ENCODE measurements around the gene INSIG1. TPM values are rescaled to one million over a fixed set of nuclear protein-coding genes. Genes with fewer than 3 reads are reported as not detected.
A peak's percentile ranks its signal among the peaks of the same experiment; 100 is the strongest.

The INSIG1 gene
- total and polyA plus RNA-seq, 8 donors: 13.5 to 170 (median 21.4) TPM

DNA sequence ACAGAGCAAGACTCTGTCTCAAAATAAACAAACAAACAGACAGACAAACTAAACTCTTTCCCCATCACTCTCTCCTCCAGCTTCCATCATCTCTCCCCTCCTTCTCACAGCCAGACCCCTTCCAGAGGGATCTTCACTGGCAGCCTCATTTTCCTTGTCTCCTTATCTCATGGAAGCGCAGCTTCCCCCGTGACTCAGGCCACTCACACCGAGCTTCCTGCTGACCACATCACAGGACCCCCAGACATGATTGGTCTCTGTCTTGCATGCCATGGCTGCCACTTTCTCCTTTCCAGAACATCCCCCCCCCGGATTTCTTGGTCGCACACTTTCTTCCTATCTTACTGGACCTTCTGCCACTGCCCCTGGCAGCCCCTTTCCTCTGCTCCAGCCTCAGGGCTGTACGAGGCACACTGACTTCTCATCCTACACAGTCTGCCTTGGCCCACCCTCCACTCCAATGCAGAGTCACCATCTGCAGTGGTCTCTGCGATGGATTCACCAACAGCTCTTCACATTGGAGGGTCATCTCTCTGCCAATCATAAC, 4.9 kb upstream of the INSIG1 start:
- Histone ChIP-seq H3K36me3 (no peaks in the 10 kb centered on the region), H3K27me3 (no peaks in the 10 kb centered on the region), H3K4me3 (no peak overlapping the region), H3K4me1 (peaks cover 0 to 22% of the 10 kb centered on the region in 2 donors), H3K9me3 (no peaks in the 10 kb centered on the region), H3K27ac (no peak overlapping the region)
- TF ChIP-seq, protein P1, sequence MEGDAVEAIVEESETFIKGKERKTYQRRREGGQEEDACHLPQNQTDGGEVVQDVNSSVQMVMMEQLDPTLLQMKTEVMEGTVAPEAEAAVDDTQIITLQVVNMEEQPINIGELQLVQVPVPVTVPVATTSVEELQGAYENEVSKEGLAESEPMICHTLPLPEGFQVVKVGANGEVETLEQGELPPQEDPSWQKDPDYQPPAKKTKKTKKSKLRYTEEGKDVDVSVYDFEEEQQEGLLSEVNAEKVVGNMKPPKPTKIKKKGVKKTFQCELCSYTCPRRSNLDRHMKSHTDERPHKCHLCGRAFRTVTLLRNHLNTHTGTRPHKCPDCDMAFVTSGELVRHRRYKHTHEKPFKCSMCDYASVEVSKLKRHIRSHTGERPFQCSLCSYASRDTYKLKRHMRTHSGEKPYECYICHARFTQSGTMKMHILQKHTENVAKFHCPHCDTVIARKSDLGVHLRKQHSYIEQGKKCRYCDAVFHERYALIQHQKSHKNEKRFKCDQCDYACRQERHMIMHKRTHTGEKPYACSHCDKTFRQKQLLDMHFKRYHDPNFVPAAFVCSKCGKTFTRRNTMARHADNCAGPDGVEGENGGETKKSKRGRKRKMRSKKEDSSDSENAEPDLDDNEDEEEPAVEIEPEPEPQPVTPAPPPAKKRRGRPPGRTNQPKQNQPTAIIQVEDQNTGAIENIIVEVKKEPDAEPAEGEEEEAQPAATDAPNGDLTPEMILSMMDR (IDR thresholded peaks at IDR 0.05): no peak
- DNase-seq (no peak), ATAC-seq (no peak)
- intact Hi-C loops (cut with DNase I): no loop called here

GRCh38 chr7:155293721-155294510, 3.8 kb upstream of the INSIG1 start:
- TF ChIP-seq, protein P1 (IDR thresholded peaks at IDR 0.05): no peak
- DNase-seq: no peak
- Histone ChIP-seq H3K36me3 (no peaks in the 10 kb centered on the region), H3K27me3 (no peaks in the 10 kb centered on the region), H3K4me1 (peaks cover 0 to 22% of the 10 kb centered on the region in 2 donors), H3K4me3 (no peak overlapping the region), H3K27ac (no peak overlapping the region), H3K9me3 (no peaks in the 10 kb centered on the region)
- ATAC-seq: no peak
- intact Hi-C loops (cut with DNase I): no loop called here

DNA sequence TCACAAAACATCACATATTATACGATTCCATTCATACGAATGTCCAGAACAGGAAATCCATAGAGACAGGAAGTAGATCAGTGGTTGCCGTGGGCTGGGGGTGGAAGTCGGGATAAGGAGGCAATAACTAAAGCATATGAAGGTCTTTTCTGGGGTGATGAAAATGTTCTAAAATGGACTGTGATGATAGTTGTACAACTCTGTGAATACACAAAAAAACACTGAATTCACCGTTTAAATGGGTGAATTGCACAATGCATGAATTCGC, 3.2 kb upstream of the INSIG1 start:
- Histone ChIP-seq H3K9me3 (no peaks in the 10 kb centered on the region), H3K27ac (no peak overlapping the region), H3K4me1 (peaks cover 0 to 24% of the 10 kb centered on the region in 2 donors), H3K4me3 (no peak overlapping the region), H3K27me3 (no peaks in the 10 kb centered on the region), H3K36me3 (no peaks in the 10 kb centered on the region)
- TF ChIP-seq, protein P1 (IDR thresholded peaks at IDR 0.05): no peak
- intact Hi-C loops (cut with DNase I): no loop called here
- DNase-seq (no peak), ATAC-seq (no peak)

DNA sequence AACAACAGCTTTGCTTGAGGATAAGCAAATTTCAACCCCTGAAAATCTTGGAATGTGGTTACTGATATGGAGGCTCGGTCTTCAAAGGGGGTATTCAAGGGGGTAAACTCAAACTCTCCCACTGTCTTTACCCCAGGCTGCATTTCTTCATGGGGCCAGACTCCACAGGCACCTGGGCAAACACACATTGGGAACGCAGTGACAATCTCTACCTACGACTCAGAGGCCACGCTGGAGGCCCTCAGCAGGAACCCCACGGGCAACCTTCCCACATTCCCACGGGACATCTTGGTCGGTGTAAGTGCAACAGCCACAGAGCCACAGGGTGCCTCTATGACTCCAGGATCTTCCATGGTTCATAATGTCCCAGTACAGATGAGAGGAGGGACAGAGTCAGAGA, 2.2 kb upstream of the INSIG1 start:
- Histone ChIP-seq H3K4me1 (peaks cover 0 to 35% of the 10 kb centered on the region in 2 donors), H3K4me3 (no peak overlapping the region), H3K9me3 (no peaks in the 10 kb centered on the region), H3K36me3 (peaks cover 0 to 2% of the 10 kb centered on the region in 2 donors), H3K27me3 (no peaks in the 10 kb centered on the region), H3K27ac (no peak overlapping the region)
- DNase-seq: no peak
- ATAC-seq: no peak
- intact Hi-C loops (cut with DNase I): no loop called here
- TF ChIP-seq, protein P1 (IDR thresholded peaks at IDR 0.05): no peak

GRCh38 chr7:155296006-155296787, 1.5 kb upstream of the INSIG1 start:
- intact Hi-C loops (cut with DNase I): no loop called here
- H3K9me3 ChIP-seq: no peaks in the 10 kb centered on the region
- no peak for ATAC-seq
- peak overlapping the region; percentile 92 to 95 for H3K27ac ChIP-seq
- H3K4me3 ChIP-seq: peak overlapping the region; percentile 52 to 95
- peaks cover 0 to 8% of the 10 kb centered on the region in 2 donors for H3K36me3 ChIP-seq
- TF ChIP-seq, protein P1 (IDR thresholded peaks at IDR 0.05): no peak
- H3K4me1 ChIP-seq: peaks cover 0 to 36% of the 10 kb centered on the region in 2 donors
- H3K27me3 ChIP-seq: no peaks in the 10 kb centered on the region
- DNase-seq: no peak

Data from left lung (tissue), 10 donors.